ENCODE results near the gene TAPT1. TPM values are rescaled to one million over a fixed set of nuclear protein-coding genes. Genes with fewer than 3 reads are reported as not detected.

TAPT1 gene
- total and polyA plus RNA-seq, 2 of the 13 experiments (the other 11 are each of a cell fraction or from before 2014, with no cell fraction given), result 24.5 to 25.3 TPM

- H3K9ac ChIP-seq (ENCODE audit: insufficient read depth, low read depth, low read length), result no peak overlapping the region
- no peaks in the 10 kb centered on the region for H3K36me3 ChIP-seq (replicated peaks in 1 of 2; ENCODE audit: control insufficient read depth in 1 of 2, insufficient read depth in 2 of 2, low read length in 2 of 2)
- peak overlapping the region; percentile 20; the same call in 1 of the 2 replicates for H3K4me2 ChIP-seq (ENCODE audit: low read depth, low read length)
- ChIA-PET CTCF (ENCODE audit: low intra/inter-chr PET ratio, low total read pairs) (no interaction called here), POLR2A (interaction anchor here (0.8 kb wide), 1 partner anchor 10 kb away, joined by 5 read pairs; no protein-coding TSS in a partner anchor)
- DNase-seq (ENCODE audit: low spot score) (no peak), FAIRE-seq (no peak), ATAC-seq (no peak)
- 42% methylated on average over 1 of the region's 1 CpG for WGBS (ENCODE audit: low lambda C conversion rate)
- BruUV-seq (replicated peaks), result no TSS peak
- H3K79me2 ChIP-seq (ENCODE audit: insufficient read depth, low read length), result no peaks in the 10 kb centered on the region
- H3K27me3 ChIP-seq (ENCODE audit: control insufficient read depth in 1 of 2, insufficient read depth in 2 of 2, low read length in 2 of 2), result no peaks in the 10 kb centered on the region
- no peak overlapping the region for H3K27ac ChIP-seq (ENCODE audit: extremely low read length, insufficient read depth, low read length)
- peaks cover 70% of the 10 kb centered on the region for H3K4me1 ChIP-seq (ENCODE audit: insufficient read depth, low read length)
- in situ Hi-C loops (cut with HindIII; ENCODE audit: extremely low pct_ligation_motif_present, low pct_unique_long_range_greater_than_20kb), result no loop called here
- H4K20me1 ChIP-seq (ENCODE audit: insufficient read depth, low read length), result no peaks in the 10 kb centered on the region
- H3K4me3 ChIP-seq (replicated peaks in 1 of 3; ENCODE audit: insufficient read depth in 1 of 3, low read depth in 2 of 3, low read length in 3 of 3), result no peak overlapping the region
- intact Hi-C loops (cut with micrococcal nuclease; ENCODE audit: unreplicated experiment), result no loop called here
- H2AFZ ChIP-seq (ENCODE audit: low read length), result no peak overlapping the region
- H3K9me3 ChIP-seq (ENCODE audit: low read length), result peaks cover 10% of the 10 kb centered on the region
- TF ChIP-seq ARID5B (CRISPR knock-in tag; IDR thresholded peaks at IDR 0.05), result peak; percentile 20; the same call in 1 of the 2 replicates
- no peak for TF ChIP-seq SOX13 (IDR thresholded peaks at IDR 0.05)
- peak in 1 of 2 experiments; percentile 25; a peak in 1 of 4 replicates for TF ChIP-seq SOX13 (CRISPR knock-in tag; conservative IDR thresholded peaks at IDR 0.05 in 1 of 2, IDR thresholded peaks at IDR 0.05 in 1 of 2)
- TF ChIP-seq YEATS2 (CRISPR knock-in tag; IDR thresholded peaks at IDR 0.05; ENCODE audit: borderline replicate concordance), result no peak
- TF ChIP-seq PAXIP1 (CRISPR knock-in tag; conservative IDR thresholded peaks at IDR 0.05), result peak; percentile 49
- peak; percentile 16; the same call in 1 of the 2 replicates for TF ChIP-seq ZMYM4 (CRISPR knock-in tag; IDR thresholded peaks at IDR 0.05)
- no peak for TF ChIP-seq ZNF546 (CRISPR knock-in tag; conservative IDR thresholded peaks at IDR 0.05)
These were observed 95.0 kb downstream of the TAPT1 start for GRCh38 chr4:16131293-16131692.

Data from HepG2 (cell line).